SK-N-SH treated with all-trans-retinoic acid at 6 μM for 48 hours (cell line): ENCODE data around the gene STKLD1.

Experiments
- ISL1 ChIP-seq: fragments of 250-450 bp; sonication (Bioruptor Pico); IDR thresholded peaks from 2 replicates; pipeline ENCODE4 v2.1.2; 2022; ENCODE audit warnings: mild to moderate bottlenecking, moderate library complexity
- OSR1 ChIP-seq: fragments of 250-450 bp; sonication (Bioruptor Pico); IDR thresholded peaks from 2 replicates; pipeline ENCODE4 v1.8.0; 2022; ENCODE audit warnings: moderate library complexity, mild to moderate bottlenecking, inconsistent platforms
- PATZ1 ChIP-seq: fragments of 250-450 bp; sonication (Bioruptor Pico); IDR thresholded peaks from 2 replicates; pipeline ENCODE4 v1.8.0; 2020; ENCODE audit warnings: mild to moderate bottlenecking, moderate library complexity, borderline replicate concordance
- RARB ChIP-seq: fragments of 250-450 bp; sonication (Bioruptor Pico); IDR thresholded peaks from 2 replicates; pipeline ENCODE4 v1.8.0; 2021; ENCODE audit warnings: mild to moderate bottlenecking, moderate library complexity
- SNAI2 ChIP-seq: fragments of 250-450 bp; sonication (Bioruptor Pico); IDR thresholded peaks from 2 replicates; pipeline ENCODE4 v1.5.0; 2020; ENCODE audit warnings: mild to moderate bottlenecking, moderate library complexity
- TSHZ2 ChIP-seq: fragments of 250-450 bp; sonication (Bioruptor Pico); IDR thresholded peaks from 2 replicates; pipeline ENCODE4 v1.5.0; 2020; ENCODE audit warnings: mild to moderate bottlenecking, moderate library complexity
- ZFP3 ChIP-seq: fragments of 250-450 bp; sonication (Bioruptor Pico); IDR thresholded peaks from 2 replicates; pipeline ENCODE4 v1.5.0; 2020; ENCODE audit warnings: mild to moderate bottlenecking, moderate library complexity
- ZNF565 ChIP-seq: fragments of 450-650 bp; formaldehyde crosslinking; conservative IDR thresholded peaks from 2 replicates; pipeline ENCODE4 v1.5.0; 2020; ENCODE audit warnings: low read depth, mild to moderate bottlenecking, moderate library complexity
- ZNF70 ChIP-seq: fragments of 450-650 bp; formaldehyde crosslinking; IDR thresholded peaks from 2 replicates; pipeline ENCODE4 v1.5.0; 2020; ENCODE audit warnings: mild to moderate bottlenecking, moderate library complexity

- TF ChIP-seq OSR1 (CRISPR knock-in tag) (no peak), ZFP3 (CRISPR knock-in tag) (no peak), ZNF565 (CRISPR knock-in tag) (no peak), TSHZ2 (CRISPR knock-in tag) (no peak), PATZ1 (CRISPR knock-in tag) (no peak), ISL1 (CRISPR knock-in tag) (no peak), SNAI2 (CRISPR knock-in tag) (no peak), RARB (CRISPR knock-in tag) (no peak), ZNF70 (CRISPR knock-in tag) (no peak)
Measured at GRCh38 chr9:133429641-133430161, 53.5 kb downstream of the STKLD1 start.
